Measurements from ENCODE around the gene DLG3. TPM values are rescaled to one million over a fixed set of nuclear protein-coding genes. Genes with fewer than 3 reads are reported as not detected.
A peak's percentile ranks its signal among the peaks of the same experiment; 100 is the strongest.

The DLG3 gene
- total and polyA plus RNA-seq, 2 of the 8 experiments (the other 6 are each of a cell fraction or from before 2014, with no cell fraction given), result 29.2 to 63.8 TPM

GRCh38 chrX:70422851-70423341, 21.7 kb upstream of the DLG3 start, which contains the start of gene GDPD2 (continued):
- peak; percentile 8 to 51 (median 34); a peak in 2 of 4 replicates for TF ChIP-seq CTCF (IDR thresholded peaks at IDR 0.05; ENCODE audit: control extremely low read depth in 1 of 3, insufficient read depth in 1 of 3, low read depth in 1 of 3, low read length in 3 of 3)
